ENCODE results near the gene TTF2. TPM values are rescaled to one million over a fixed set of nuclear protein-coding genes. Genes with fewer than 3 reads are reported as not detected.

The TTF2 gene
- total RNA-seq, 1 donor from 2014 or later = 37.7 TPM

DNA sequence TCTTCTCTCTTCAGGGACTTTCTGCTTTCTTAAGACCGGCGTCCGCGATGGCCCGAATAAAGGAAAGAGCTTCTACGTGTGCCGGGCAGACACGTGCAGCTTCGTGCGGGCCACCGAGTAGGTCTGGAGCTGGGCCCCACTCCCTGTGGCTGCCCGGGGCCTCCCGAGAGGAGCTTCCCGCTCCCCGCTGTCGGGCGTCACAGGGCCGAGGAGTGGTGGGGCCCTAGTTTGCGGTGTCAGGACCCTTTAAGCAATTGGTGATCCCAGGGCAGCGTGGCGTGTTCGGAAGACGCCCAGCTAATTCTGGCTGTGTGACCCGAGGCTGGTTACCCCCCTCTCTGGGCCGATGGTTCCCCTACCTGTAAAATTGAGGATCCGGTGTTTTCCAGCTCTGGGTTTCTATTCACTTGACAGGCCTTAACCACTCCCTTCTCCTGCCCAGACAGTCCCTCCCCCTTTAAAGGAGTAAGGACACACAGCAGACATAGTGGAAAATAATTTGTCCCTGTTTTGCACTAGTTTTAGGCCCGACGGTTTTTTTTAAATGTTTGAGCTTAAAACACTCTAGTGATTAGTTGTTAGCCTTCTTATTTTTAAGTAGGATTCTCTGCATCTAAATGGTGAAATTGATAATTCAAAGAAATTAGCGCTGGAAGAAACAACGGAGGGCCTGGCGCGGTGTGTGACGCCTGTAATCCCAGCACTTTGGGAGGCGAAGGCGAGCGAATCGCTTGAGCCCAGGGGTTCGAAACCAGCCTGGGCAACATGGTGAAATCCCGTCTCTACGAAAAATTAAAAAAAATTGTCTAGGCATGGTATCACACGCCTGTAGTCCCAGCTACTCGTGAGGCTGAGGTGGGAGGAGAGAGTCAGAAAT, 553 bp downstream of the TTF2 start:
- Mint-ChIP-seq H3K4me3 (no peak overlapping the region), H3K27ac (no peak overlapping the region), H3K27me3 (no peaks in the 10 kb centered on the region), H3K9me3 (no peaks in the 10 kb centered on the region), H3K36me3 (ENCODE audit: low read depth) (peaks cover 18% of the 10 kb centered on the region), H3K4me1 (peaks cover 26% of the 10 kb centered on the region)
- intact Hi-C loops (cut with micrococcal nuclease) = loop anchor here (1.0 to 10.0 kb wide), 10 partner anchors 61 to 1083 kb away; partner anchors contain the start of genes ATP1A1, CD58, GDAP2 and SLC22A15
- DNase-seq = no peak
- POLR2A ChIA-PET = interaction anchor here (0.8 to 2.0 kb wide), 7 partner anchors 9 to 556 kb away, joined by 3 to 9 read pairs (median 3); partner anchors contain the start of gene MAN1A2
- TF ChIP-seq, protein P1, sequence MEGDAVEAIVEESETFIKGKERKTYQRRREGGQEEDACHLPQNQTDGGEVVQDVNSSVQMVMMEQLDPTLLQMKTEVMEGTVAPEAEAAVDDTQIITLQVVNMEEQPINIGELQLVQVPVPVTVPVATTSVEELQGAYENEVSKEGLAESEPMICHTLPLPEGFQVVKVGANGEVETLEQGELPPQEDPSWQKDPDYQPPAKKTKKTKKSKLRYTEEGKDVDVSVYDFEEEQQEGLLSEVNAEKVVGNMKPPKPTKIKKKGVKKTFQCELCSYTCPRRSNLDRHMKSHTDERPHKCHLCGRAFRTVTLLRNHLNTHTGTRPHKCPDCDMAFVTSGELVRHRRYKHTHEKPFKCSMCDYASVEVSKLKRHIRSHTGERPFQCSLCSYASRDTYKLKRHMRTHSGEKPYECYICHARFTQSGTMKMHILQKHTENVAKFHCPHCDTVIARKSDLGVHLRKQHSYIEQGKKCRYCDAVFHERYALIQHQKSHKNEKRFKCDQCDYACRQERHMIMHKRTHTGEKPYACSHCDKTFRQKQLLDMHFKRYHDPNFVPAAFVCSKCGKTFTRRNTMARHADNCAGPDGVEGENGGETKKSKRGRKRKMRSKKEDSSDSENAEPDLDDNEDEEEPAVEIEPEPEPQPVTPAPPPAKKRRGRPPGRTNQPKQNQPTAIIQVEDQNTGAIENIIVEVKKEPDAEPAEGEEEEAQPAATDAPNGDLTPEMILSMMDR (IDR thresholded peaks at IDR 0.05) = no peak
- ATAC-seq (ENCODE audit: low read depth) = peak; percentile 3
- CTCF ChIA-PET = interaction anchor here (0.7 to 1.8 kb wide), 7 partner anchors 11 to 583 kb away, joined by 3 to 8 read pairs (median 5); no protein-coding TSS in a partner anchor

DNA sequence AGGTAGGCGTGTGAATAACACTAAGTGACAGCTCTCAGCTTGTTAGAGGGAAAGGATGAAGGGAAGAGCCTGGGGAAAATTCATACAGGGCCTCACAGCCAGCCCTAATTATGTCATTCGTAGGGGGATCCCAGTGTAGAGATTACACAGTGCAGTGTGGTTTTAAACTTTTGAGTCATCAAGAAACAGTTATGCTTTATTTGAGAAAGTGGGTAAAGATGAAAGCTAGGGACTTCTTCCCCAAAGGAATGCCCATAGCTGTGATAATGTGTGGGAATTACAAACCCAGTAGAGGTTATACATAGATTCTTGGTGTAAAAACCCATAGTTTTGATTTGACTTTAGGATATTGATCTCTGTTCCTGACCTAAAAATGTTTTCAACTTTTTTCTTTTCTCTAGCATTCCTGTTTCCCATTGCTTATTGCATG, 1.9 kb downstream of the TTF2 start:
- peaks cover 26% of the 10 kb centered on the region for H3K4me1 Mint-ChIP-seq
- peaks cover 21% of the 10 kb centered on the region for H3K36me3 Mint-ChIP-seq (ENCODE audit: low read depth)
- intact Hi-C loops (cut with micrococcal nuclease) = loop anchor here (2.0 to 10.0 kb wide), 8 partner anchors 473 to 1085 kb away; partner anchors contain the start of genes ATP1A1, CD58, GDAP2 and SLC22A15
- ATAC-seq (ENCODE audit: low read depth) (no peak), DNase-seq (no peak)
- CTCF ChIA-PET = no interaction called here
- TF ChIP-seq, protein P1 (IDR thresholded peaks at IDR 0.05) = no peak
- H3K4me3 Mint-ChIP-seq = peak overlapping the region; percentile 20
- no peak overlapping the region for H3K27ac Mint-ChIP-seq
- H3K9me3 Mint-ChIP-seq = no peaks in the 10 kb centered on the region
- H3K27me3 Mint-ChIP-seq = no peaks in the 10 kb centered on the region
- POLR2A ChIA-PET = interaction anchor here (0.6 kb wide), 1 partner anchor 504 kb away, joined by 3 read pairs; no protein-coding TSS in a partner anchor

DNA sequence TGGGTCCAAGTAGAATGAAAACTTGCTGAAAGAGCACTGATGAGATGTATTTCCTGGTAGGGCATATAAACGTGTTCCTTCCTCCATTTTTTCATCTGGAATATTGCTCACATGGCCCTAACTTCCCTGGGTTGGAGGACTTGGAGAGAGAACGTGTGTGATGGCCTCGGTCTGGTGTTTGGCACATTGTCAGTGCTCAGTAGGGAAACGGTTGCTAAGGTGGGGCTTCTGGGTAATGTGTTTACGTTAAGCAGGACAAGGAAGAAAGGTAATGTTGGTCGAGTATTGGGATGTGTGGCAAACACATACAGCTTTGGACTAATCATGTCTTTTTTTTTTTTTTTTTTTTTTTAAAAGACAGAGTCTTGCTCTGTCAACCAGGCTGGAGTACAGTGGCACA, 6.2 kb downstream of the TTF2 start:
- peaks cover 21% of the 10 kb centered on the region for H3K36me3 Mint-ChIP-seq (ENCODE audit: low read depth)
- ATAC-seq (ENCODE audit: low read depth) (no peak), DNase-seq (no peak)
- H3K27me3 Mint-ChIP-seq = no peaks in the 10 kb centered on the region
- intact Hi-C loops (cut with micrococcal nuclease) = loop anchor here (5.0 to 10.0 kb wide), 2 partner anchors 446 to 468 kb away; no protein-coding TSS in a partner anchor
- no peak overlapping the region for H3K27ac Mint-ChIP-seq
- CTCF ChIA-PET = interaction anchor here (0.7 to 2.7 kb wide), 3 partner anchors 62 to 829 kb away, joined by 3 to 31 read pairs (median 17); no protein-coding TSS in a partner anchor
- TF ChIP-seq, protein P1 (IDR thresholded peaks at IDR 0.05) = no peak
- H3K9me3 Mint-ChIP-seq = no peaks in the 10 kb centered on the region
- POLR2A ChIA-PET = no interaction called here
- H3K4me3 Mint-ChIP-seq = no peak overlapping the region
- H3K4me1 Mint-ChIP-seq = peaks cover 12% of the 10 kb centered on the region

DNA sequence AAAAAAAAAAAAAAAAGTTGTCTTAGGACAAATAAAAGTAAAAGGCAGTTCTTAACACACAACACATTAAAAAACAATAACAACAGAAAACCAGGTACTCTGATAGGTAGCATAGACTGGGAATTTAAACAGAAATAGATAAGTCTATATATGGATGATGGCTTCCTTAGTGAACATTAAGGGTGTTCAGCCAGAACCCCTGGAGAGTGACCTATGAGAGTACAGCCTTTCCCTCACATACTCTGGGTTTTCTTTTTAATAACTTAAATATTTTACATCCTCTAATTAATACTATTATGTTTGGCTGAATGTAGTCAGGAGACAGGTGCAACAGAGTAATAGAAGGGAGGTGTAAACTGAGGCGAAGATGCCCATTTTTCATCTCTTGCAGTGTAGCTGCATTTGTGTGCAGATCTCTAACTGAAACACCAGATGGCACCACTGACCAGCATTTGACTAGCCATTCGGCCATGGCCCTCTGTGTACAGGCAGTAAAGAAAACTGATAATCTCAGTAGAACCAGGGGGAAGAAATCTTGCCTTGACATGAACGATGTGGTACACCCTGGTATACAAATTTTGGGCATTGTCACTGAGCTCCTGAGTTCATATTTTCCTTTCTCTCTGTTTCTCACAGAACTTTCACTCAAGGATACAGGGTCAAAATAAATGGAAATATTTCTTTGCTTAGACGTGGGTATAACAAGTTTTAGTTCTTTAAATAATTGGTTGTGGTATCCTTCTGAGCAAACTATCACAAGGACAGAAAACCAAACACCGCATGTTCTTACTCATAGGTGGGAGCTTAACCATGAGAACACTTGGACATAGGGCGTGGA, 7.6 kb downstream of the TTF2 start:
- intact Hi-C loops (cut with micrococcal nuclease) = loop anchor here (1.0 to 10.0 kb wide), 4 partner anchors 61 to 691 kb away; no protein-coding TSS in a partner anchor
- ChIA-PET POLR2A (no interaction called here), CTCF (interaction anchor here (0.6 to 2.7 kb wide), 9 partner anchors 30 to 929 kb away, joined by 3 to 31 read pairs (median 4); no protein-coding TSS in a partner anchor)
- no peaks in the 10 kb centered on the region for H3K27me3 Mint-ChIP-seq
- ATAC-seq (ENCODE audit: low read depth) = peak; percentile 85
- H3K4me3 Mint-ChIP-seq = no peak overlapping the region
- TF ChIP-seq, protein P1 (IDR thresholded peaks at IDR 0.05) = no peak
- H3K9me3 Mint-ChIP-seq = no peaks in the 10 kb centered on the region
- DNase-seq = no peak
- H3K36me3 Mint-ChIP-seq (ENCODE audit: low read depth) = peaks cover 20% of the 10 kb centered on the region
- no peak overlapping the region for H3K27ac Mint-ChIP-seq
- peaks cover 3% of the 10 kb centered on the region for H3K4me1 Mint-ChIP-seq
